Measurements from ENCODE around the gene FAM222A. TPM values are rescaled to one million over a fixed set of nuclear protein-coding genes. Genes with fewer than 3 reads are reported as not detected.

The FAM222A gene
- total and polyA plus RNA-seq, 2 of the 4 experiments (the other 2 are of a cell fraction): under 0.01 to 0.32 TPM

- Histone ChIP-seq H3K9me1 (ENCODE audit: insufficient read depth, low read length) (no peaks in the 10 kb centered on the region), H3K79me1 (ENCODE audit: low read depth in 1 of 2, low read length in 2 of 2) (no peaks in the 10 kb centered on the region), H3K14ac (replicated peaks; ENCODE audit: low read depth, low read length) (no peak overlapping the region), H3K27me3 (ENCODE audit: control insufficient read depth, insufficient read depth, low read length) (peaks cover 23% of the 10 kb centered on the region; the same call in 1 of the 2 replicates), H4K5ac (ENCODE audit: low read depth, low read length) (no peak overlapping the region), H3K56ac (ENCODE audit: extremely low read depth, insufficient read depth, low read length) (no peak overlapping the region), H2AK9ac (replicated peaks; ENCODE audit: low read depth, low read length, poor library complexity) (no peak overlapping the region), H3K4me1 (ENCODE audit: control insufficient read depth, insufficient read depth, low read length) (no peaks in the 10 kb centered on the region), H3K9ac (ENCODE audit: low read depth, low read length) (no peak overlapping the region), H4K20me1 (ENCODE audit: insufficient read depth, low read length) (no peaks in the 10 kb centered on the region), H2BK5ac (ENCODE audit: low read depth, low read length, poor library complexity, severe bottlenecking) (no peak overlapping the region), H3K4ac (ENCODE audit: low read depth, low read length) (no peak overlapping the region), H4K91ac (ENCODE audit: insufficient read depth, low read depth, low read length) (no peak overlapping the region), H2BK15ac (ENCODE audit: low read depth, low read length) (no peak overlapping the region), H2BK120ac (ENCODE audit: low read depth, low read length) (no peak overlapping the region), H4K8ac (ENCODE audit: low read depth in 2 of 2, low read length in 2 of 2) (no peak overlapping the region), H2AFZ (replicated peaks; ENCODE audit: low read length, poor library complexity) (no peak overlapping the region), H3K18ac (ENCODE audit: low read depth, low read length) (no peak overlapping the region), H3K27ac (ENCODE audit: insufficient read depth, low read length) (no peak overlapping the region), H3K9me3 (ENCODE audit: control insufficient read depth, insufficient read depth, low read length) (peaks cover 2% of the 10 kb centered on the region; the same call in 1 of the 2 replicates), H3K4me2 (ENCODE audit: low read depth, low read length) (no peak overlapping the region), H2BK20ac (ENCODE audit: low read depth, low read length) (no peak overlapping the region), H3K36me3 (ENCODE audit: control insufficient read depth, insufficient read depth, low read length) (no peaks in the 10 kb centered on the region), H3K4me3 (ENCODE audit: insufficient read depth, low read depth, low read length) (no peak overlapping the region), H2AK5ac (ENCODE audit: low read depth, low read length) (no peak overlapping the region), H3K23ac (ENCODE audit: low read depth, low read length) (no peak overlapping the region)
- no peak for ATAC-seq (ENCODE audit: low read depth)
- dilution Hi-C loops (cut with HindIII; ENCODE audit: low sequenced_read_pairs, unreplicated experiment) (no loop called here), in situ Hi-C loops (cut with MboI; ENCODE audit: low sequenced_read_pairs) (no loop called here), intact Hi-C loops (cut with micrococcal nuclease) (no loop called here)
- 12% methylated on average over 3 of the region's 15 CpGs; no CpG with 5 or more reads in 1 of the 2 experiments for WGBS, 2 experiments (ENCODE audit: extremely low coverage in 2 of 2, insufficient read length in 1 of 2)
- ChIA-PET POLR2A (ENCODE audit: unreplicated experiment) (no interaction called here), CTCF (interaction anchor here (1.5 kb wide), 1 partner anchor 161 kb away, joined by 6 read pairs; no protein-coding TSS in a partner anchor)
- DNase-seq: no peak
- BruUV-seq (replicated peaks): no TSS peak
- TF ChIP-seq POLR2A (IDR thresholded peaks at IDR 0.05; ENCODE audit: low read depth, low read length): no peak
- no peak for TF ChIP-seq SMC3 (IDR thresholded peaks at IDR 0.05; ENCODE audit: low read depth, low read length)
- no peak for TF ChIP-seq CHD1 (IDR thresholded peaks at IDR 0.05; ENCODE audit: low read depth, low read length)
- TF ChIP-seq FOS (IDR thresholded peaks at IDR 0.05; ENCODE audit: low read depth, low read length): no peak
- TF ChIP-seq MXI1 (IDR thresholded peaks at IDR 0.05; ENCODE audit: borderline replicate concordance, low read depth, low read length): no peak
- TF ChIP-seq RCOR1 (IDR thresholded peaks at IDR 0.05; ENCODE audit: insufficient replicate concordance, low read length): no peak
- TF ChIP-seq ELK1 (IDR thresholded peaks at IDR 0.05; ENCODE audit: borderline replicate concordance, low read depth, low read length): no peak
- no peak for TF ChIP-seq CEBPB (IDR thresholded peaks at IDR 0.05; ENCODE audit: low read depth, low read length)
- TF ChIP-seq USF2 (IDR thresholded peaks at IDR 0.05; ENCODE audit: low read depth, low read length): no peak
- TF ChIP-seq, protein P1, sequence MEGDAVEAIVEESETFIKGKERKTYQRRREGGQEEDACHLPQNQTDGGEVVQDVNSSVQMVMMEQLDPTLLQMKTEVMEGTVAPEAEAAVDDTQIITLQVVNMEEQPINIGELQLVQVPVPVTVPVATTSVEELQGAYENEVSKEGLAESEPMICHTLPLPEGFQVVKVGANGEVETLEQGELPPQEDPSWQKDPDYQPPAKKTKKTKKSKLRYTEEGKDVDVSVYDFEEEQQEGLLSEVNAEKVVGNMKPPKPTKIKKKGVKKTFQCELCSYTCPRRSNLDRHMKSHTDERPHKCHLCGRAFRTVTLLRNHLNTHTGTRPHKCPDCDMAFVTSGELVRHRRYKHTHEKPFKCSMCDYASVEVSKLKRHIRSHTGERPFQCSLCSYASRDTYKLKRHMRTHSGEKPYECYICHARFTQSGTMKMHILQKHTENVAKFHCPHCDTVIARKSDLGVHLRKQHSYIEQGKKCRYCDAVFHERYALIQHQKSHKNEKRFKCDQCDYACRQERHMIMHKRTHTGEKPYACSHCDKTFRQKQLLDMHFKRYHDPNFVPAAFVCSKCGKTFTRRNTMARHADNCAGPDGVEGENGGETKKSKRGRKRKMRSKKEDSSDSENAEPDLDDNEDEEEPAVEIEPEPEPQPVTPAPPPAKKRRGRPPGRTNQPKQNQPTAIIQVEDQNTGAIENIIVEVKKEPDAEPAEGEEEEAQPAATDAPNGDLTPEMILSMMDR (conservative IDR thresholded peaks at IDR 0.05; ENCODE audit: low read depth, low read length): no peak
- no peak for TF ChIP-seq MAFK (IDR thresholded peaks at IDR 0.05; ENCODE audit: low read depth, low read length)
- TF ChIP-seq NFE2L2 (IDR thresholded peaks at IDR 0.05; ENCODE audit: low read depth, low read length): no peak
- TF ChIP-seq RAD21 (IDR thresholded peaks at IDR 0.05; ENCODE audit: low read length): no peak
- no peak for TF ChIP-seq BHLHE40 (IDR thresholded peaks at IDR 0.05; ENCODE audit: low read depth, low read length)
Observed at GRCh38 chr12:109758426-109759420, 45.1 kb downstream of the FAM222A start.
